GM21786 (cell line): ENCODE results near the gene CHST3.

ENCODE experiments used
- ATAC-seq: cut with Tn5 transposase; IDR thresholded peaks from one replicate; pipeline ENCODE4 v1.9.1; 2021; ENCODE audit not compliant: unreplicated experiment

CHST3 gene

GRCh38 chr10:72009425-72010081 is 45.4 kb downstream of the CHST3 start:
- ATAC-seq: no peak

GRCh38 chr10:72010234-72010973 is 46.2 kb downstream of the CHST3 start:
- ATAC-seq: no peak

- no peak for ATAC-seq
Observed at GRCh38 chr10:72011016-72011415, 46.8 kb downstream of the CHST3 start.

GRCh38 chr10:72011468-72011867 is 47.3 kb downstream of the CHST3 start:
- ATAC-seq: no peak

GRCh38 chr10:72011976-72012512 is 47.8 kb downstream of the CHST3 start:
- no peak for ATAC-seq

- no peak for ATAC-seq
Observed at GRCh38 chr10:72012796-72013195, 48.6 kb downstream of the CHST3 start.

- ATAC-seq: no peak
Observed at GRCh38 chr10:72013202-72013945, 49.2 kb downstream of the CHST3 start.

GRCh38 chr10:72014197-72014596 is 50.0 kb downstream of the CHST3 start:
- no peak for ATAC-seq

GRCh38 chr10:72014785-72015480 is 50.7 kb downstream of the CHST3 start:
- ATAC-seq: no peak

GRCh38 chr10:72015841-72016240 is 51.6 kb downstream of the CHST3 start:
- ATAC-seq: no peak

- ATAC-seq: no peak
Observed at GRCh38 chr10:72016608-72017300, 52.6 kb downstream of the CHST3 start.

GRCh38 chr10:72019085-72019876 is 55.1 kb downstream of the CHST3 start:
- ATAC-seq: no peak

- no peak for ATAC-seq
Observed at GRCh38 chr10:72020914-72021809, 57.0 kb downstream of the CHST3 start.

GRCh38 chr10:72022228-72022627 is 58.0 kb downstream of the CHST3 start:
- no peak for ATAC-seq

- no peak for ATAC-seq
Observed at GRCh38 chr10:72024596-72024995, 60.4 kb downstream of the CHST3 start.

- ATAC-seq: no peak
Observed at GRCh38 chr10:72025400-72025799, 61.2 kb downstream of the CHST3 start.

- no peak for ATAC-seq
Observed at GRCh38 chr10:72025832-72026231, 61.6 kb downstream of the CHST3 start.

- no peak for ATAC-seq
Observed at GRCh38 chr10:72026278-72027111, 62.3 kb downstream of the CHST3 start.
